Measurements from ENCODE around the gene WFDC2. TPM values are rescaled to one million over a fixed set of nuclear protein-coding genes. Genes with fewer than 3 reads are reported as not detected.

Gene WFDC2
- total RNA-seq, 4 donors from 2014 or later = 2.1 to 12.4 (median 7.9) TPM; not detected in 1

GRCh38 chr20:45527294-45527693 lies 57.7 kb downstream of the WFDC2 start:
- DNase-seq = no peak
- no peaks in the 10 kb centered on the region for H3K36me3 ChIP-seq
- no peak overlapping the region for H3K27ac ChIP-seq
- H3K4me1 ChIP-seq = no peaks in the 10 kb centered on the region
- H3K9me3 ChIP-seq = no peaks in the 10 kb centered on the region
- no peak overlapping the region for H3K4me3 ChIP-seq
- H3K27me3 ChIP-seq = no peaks in the 10 kb centered on the region
- TF ChIP-seq, protein P1, sequence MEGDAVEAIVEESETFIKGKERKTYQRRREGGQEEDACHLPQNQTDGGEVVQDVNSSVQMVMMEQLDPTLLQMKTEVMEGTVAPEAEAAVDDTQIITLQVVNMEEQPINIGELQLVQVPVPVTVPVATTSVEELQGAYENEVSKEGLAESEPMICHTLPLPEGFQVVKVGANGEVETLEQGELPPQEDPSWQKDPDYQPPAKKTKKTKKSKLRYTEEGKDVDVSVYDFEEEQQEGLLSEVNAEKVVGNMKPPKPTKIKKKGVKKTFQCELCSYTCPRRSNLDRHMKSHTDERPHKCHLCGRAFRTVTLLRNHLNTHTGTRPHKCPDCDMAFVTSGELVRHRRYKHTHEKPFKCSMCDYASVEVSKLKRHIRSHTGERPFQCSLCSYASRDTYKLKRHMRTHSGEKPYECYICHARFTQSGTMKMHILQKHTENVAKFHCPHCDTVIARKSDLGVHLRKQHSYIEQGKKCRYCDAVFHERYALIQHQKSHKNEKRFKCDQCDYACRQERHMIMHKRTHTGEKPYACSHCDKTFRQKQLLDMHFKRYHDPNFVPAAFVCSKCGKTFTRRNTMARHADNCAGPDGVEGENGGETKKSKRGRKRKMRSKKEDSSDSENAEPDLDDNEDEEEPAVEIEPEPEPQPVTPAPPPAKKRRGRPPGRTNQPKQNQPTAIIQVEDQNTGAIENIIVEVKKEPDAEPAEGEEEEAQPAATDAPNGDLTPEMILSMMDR (IDR thresholded peaks at IDR 0.05) = no peak
- no peak for TF ChIP-seq POLR2A (IDR thresholded peaks at IDR 0.05)

Small RNA genes within 50 kb of the gene (small RNA-seq; reads per million reads assigned to genes)
- 0 to 0.45 reads per million in 2 donors for gene MIR6812

Other genes starting within 250 kb of the WFDC2 start
- gene SEMG2, start 248.4 kb upstream of the WFDC2 start, total RNA-seq = not detected
- 10 to 100 TPM in 3 of 4 donors, 1 to 10 TPM in 1; 8.3 to 28.0 (median 17.8) TPM for gene SLPI, start 215.2 kb upstream of the WFDC2 start, total RNA-seq
- not detected for gene RBPJL, start 162.9 kb upstream of the WFDC2 start, total RNA-seq
- gene MATN4, start 161.5 kb upstream of the WFDC2 start, total RNA-seq = not detected
- 10 to 100 TPM; 21.5 to 49.7 (median 32.5) TPM for gene SDC4, start 121.3 kb upstream of the WFDC2 start, total RNA-seq
- 10 to 100 TPM; 23.1 to 62.2 (median 46.9) TPM for gene SYS1, start 106.6 kb upstream of the WFDC2 start, total RNA-seq
- not detected for gene TP53TG5, start 91.4 kb upstream of the WFDC2 start, total RNA-seq
- gene DBNDD2, start 61.5 kb upstream of the WFDC2 start, total RNA-seq = 10 to 100 TPM; 62.7 to 75.2 (median 68.0) TPM
- 100 to 1,000 TPM in 3 of 4 donors, 10 to 100 TPM in 1; 87.5 to 147 (median 113) TPM for gene PIGT, start 53.6 kb upstream of the WFDC2 start, total RNA-seq
- not detected for gene SPINT3, start 45.9 kb downstream of the WFDC2 start, total RNA-seq
- not detected for gene WFDC6, start 69.7 kb downstream of the WFDC2 start, total RNA-seq
- not detected for gene EPPIN, start 77.6 kb downstream of the WFDC2 start, total RNA-seq
- not detected for gene WFDC8, start 109.5 kb downstream of the WFDC2 start, total RNA-seq
- not detected for gene WFDC10A, start 160.0 kb downstream of the WFDC2 start, total RNA-seq
- not detected for gene WFDC9, start 161.5 kb downstream of the WFDC2 start, total RNA-seq
- not detected for gene WFDC11, start 200.5 kb downstream of the WFDC2 start, total RNA-seq
- gene WFDC13, start 232.3 kb downstream of the WFDC2 start, total RNA-seq = not detected
- gene WFDC10B, start 235.3 kb downstream of the WFDC2 start, total RNA-seq = not detected

Data from Peyer's patch (tissue), 4 donors.